Stimulated activated CD4-positive, alpha-beta T cell treated with anti-CD3 and anti-CD28 coated beads, Interleukin-15, amount 100 ng/mL, for 48 hours (primary cell): ENCODE data around the gene RCN2.
A peak's percentile ranks its signal among the peaks of the same experiment; 100 is the strongest.
"Not testable (repeated sequence)": the region's sequence is repeated elsewhere in the genome, so short reads cannot be mapped to it uniquely, and the experiment has no call there.

ENCODE experiments used
- DNase-seq, 2 donors: peaks; one replicate each; pipeline ENCODE4 v3.0.0-alpha.2; 2020; ENCODE audit warnings: low read depth in 2 of 2

The RCN2 gene

DNA sequence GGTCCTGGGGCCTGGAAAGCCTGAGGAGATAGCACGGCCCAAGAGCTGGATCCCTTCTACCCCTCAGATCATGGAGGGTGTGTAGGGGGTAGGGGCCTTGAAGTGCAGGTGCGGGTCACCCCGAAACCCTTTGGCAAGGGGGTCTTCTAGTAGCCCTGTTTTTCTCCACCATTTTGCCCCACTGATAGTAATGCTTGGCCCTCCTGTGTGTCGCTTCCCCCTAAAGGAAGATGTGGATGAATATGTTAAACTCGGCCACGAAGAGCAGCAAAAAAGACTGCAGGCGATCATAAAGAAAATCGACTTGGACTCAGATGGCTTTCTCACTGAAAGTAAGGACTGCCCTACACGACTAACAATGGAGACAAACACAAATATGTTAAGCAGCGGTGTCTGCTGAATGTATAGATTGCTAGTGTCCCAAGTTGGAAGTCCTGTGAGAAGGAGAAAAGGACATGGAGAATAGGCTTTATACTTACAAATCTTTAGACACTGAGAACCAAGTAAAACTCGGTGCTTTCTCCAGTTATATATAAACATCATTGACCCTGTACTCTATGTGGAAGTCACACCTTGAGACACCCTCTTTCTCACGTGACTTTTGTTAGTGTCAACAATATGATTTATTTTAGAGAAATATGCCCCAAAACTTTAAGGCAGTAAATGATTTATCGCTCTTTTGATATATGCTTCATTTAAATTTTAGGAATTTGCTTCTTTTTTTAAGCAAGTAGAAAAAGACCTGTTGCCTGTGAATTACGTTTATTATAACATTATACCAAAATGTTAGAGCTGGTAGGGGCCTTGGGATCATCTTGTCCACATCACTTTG lies 802 bp downstream of the RCN2 start:
- DNase-seq: no peak

GRCh38 chr15:76935620-76936019 lies 4.1 kb downstream of the RCN2 start:
- DNase-seq: no peak

GRCh38 chr15:76936671-76937070 lies 5.1 kb downstream of the RCN2 start:
- no peak for DNase-seq

DNA sequence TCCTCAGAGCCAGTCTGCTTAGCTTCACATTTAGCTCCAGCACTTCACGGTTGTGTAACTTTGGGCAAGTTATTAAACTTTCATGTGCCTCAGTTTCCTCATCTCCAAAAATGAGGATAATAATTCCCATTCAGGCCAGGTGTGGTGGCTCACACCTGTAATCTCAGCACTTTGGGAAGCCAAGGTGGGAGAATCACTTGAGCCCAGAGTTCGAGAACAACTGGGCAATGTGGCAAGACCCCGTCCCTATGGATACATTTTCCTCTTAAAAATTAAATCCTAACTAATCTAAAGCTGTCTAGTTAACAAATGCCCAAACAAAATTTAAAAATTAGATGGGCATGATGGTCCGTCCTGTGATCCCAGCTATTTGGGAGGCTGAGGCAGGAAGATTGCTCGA lies 7.2 kb downstream of the RCN2 start:
- no peak for DNase-seq

GRCh38 chr15:76939715-76940114 lies 8.2 kb downstream of the RCN2 start:
- DNase-seq: no peak

DNA sequence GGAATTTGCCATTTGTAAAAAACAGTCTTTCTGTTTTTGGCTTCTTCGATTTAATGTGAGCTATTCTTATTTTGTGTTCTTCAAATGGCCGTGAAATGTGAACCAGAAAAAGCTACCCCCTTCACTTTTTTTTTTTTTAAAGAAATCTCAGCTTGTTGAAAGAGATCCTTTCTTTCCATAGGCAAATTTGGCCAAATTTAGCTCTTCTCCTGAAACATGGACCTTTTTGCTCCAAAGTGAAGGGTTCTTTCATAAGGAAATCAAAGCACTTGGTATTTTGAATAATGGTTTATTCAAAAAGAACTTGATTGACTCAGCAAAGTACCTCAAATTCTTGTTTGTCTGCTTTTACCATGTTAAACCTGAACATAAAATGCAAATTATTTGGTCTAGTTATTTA lies 10.1 kb downstream of the RCN2 start:
- no peak for DNase-seq

GRCh38 chr15:76942331-76942730 lies 10.8 kb downstream of the RCN2 start:
- DNase-seq: no peak

GRCh38 chr15:76945494-76946093 lies 14.0 kb downstream of the RCN2 start:
- DNase-seq: no peak

DNA sequence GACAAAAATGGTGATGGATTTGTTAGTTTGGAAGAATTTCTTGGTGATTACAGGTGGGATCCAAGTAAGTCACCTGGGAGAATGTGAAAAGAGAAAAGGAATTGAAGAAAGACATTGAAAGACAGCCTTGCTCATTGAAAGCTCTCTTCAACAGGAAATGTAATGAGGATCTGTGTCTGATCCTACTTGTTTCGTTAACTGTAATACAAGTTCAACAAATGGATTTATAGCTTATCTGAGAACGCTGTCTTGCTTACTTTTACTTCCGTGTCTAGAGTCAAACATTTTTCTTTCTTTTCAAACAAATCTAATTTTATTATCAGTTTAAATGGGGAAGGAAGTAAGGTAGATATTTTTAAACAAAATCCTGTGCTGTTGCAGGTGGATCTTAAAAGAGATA lies 15.9 kb downstream of the RCN2 start:
- no peak for DNase-seq

- no peak for DNase-seq
These were observed 19.7 kb downstream of the RCN2 start for GRCh38 chr15:76951220-76951619.

DNA sequence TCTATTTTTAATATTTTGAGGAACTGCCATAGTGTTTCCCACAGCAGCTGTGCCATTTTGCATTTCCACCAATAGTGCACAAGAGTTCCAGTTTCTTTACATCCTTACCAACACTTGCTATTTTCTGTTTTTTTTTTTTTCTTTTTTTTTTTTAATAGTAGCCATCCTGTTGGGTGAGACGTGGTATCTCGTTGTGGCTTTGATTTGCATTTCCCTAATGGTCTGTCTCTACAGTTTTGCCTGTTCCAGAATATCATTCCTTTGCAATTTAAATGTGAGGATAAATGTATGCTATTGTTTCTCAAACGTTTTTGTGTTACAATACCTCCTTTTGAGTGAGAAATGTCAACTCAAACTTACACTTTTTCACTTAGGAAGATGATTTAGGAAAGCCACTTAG lies 22.4 kb downstream of the RCN2 start:
- DNase-seq: no peak

- no peak for DNase-seq
These were observed 23.2 kb downstream of the RCN2 start for GRCh38 chr15:76954744-76955143.

- no peak for DNase-seq
These were observed 29.9 kb downstream of the RCN2 start for GRCh38 chr15:76961268-76962011.

DNA sequence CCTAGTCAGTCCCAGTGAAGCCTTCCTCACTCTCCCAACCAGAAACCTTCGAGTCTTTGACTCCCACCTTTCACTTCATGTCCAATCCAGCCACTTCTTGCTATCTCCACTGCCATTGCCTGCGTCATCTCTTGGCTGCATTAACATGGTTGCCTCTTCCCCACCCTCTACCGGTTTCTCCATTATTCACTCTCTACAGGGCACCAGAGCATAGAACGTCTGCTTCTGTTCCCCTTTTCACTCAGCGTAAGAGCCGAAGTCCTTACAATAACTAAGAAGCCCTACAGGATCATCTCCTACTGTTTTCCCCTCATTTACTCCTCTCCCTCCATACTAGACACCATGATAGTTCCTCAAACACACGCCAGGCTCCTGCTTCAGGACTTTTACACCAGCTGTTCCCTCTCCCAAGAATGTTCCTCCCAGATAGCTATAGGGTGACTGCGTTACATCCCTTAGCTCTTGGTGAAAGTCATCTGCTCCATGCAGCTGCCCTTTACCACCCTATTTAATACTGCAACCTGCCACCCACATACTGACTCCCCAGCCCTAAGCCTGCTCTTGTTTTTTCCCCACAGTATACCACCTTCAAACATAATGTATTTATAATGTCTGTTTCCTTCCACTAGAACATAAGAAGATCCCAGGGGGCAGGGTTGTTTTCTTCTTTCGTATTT lies 30.9 kb downstream of the RCN2 start:
- DNase-seq: no peak

DNA sequence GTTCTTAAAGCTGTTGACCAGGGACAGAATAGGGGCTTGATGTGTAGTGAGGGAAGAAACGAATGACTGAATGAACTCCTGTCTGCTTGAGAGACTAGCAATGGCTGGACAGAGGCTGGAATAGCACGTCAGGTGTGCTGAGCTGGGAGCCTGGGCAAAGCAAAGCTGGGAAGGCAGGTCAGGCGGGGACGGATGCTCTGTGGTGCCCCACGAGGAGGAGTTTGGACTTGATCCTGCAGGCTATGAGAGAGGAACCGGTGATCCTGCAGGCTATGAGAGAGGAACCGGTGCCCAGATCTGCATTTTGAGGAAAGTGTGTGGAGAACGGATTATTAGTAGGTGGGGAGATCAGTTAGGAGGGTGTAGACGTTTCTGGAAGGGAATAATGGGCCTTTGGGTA lies 32.0 kb downstream of the RCN2 start:
- no peak for DNase-seq

DNA sequence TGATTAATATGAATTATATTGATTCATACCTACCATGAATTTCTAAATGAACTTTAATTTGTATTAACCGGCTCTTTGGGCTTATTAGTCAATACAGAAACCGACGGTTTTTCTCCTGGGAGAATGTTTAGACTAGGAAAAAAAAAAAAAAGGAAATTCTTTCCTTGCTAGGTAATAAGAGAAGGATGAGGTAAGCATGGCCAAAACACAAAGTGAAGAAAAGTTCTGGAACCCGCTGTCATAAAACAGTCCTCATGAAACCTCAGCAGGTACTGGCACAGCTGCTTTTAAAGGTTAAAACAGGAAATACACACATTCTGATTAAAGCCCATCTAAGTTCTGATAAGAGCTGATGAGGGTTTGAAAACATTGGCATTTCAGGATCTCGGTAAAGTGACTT lies 32.6 kb downstream of the RCN2 start:
- no peak for DNase-seq

GRCh38 chr15:76966051-76966450 lies 34.5 kb downstream of the RCN2 start:
- not testable (repeated sequence) for DNase-seq

DNA sequence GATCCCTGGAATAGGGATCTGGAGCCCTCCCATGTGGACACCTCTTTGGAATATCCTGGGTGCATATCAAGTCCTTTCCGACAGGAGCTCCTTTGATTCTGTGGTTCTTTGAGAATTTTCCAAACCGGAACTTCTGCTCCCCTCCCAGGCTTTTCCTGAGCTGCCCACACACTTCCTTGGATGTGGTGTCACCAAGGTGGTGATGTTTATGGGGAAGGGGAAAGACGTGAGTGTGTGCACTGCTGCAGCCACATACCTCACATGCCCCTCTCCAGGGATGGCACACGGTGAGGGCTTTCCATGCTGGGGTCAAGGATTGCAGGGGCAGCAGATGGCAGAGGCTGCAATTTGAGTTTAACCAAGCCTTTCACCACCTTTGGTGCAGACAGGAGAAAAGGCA lies 35.5 kb downstream of the RCN2 start:
- no peak for DNase-seq

DNA sequence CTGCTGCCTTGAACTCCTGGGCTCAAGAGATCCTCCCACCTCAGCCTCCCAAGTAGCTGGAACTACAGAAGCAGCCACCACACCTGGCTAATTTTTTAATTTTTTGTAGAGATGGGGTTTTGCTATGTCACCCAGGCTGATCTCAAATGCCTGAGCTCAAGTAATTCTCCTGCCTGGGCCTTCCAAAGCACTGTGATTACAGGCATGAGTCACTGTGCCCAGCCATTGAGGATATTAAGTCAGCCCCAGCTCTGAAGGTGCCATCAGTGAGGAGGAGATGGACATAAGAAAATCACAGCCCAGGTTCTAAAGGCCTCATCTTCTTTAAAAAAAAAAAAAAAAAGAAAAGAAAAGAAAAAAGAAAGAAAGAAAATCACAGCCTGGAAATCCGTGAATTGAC lies 36.8 kb downstream of the RCN2 start:
- no peak for DNase-seq

GRCh38 chr15:76972389-76973361 lies 41.1 kb downstream of the RCN2 start:
- DNase-seq: no peak

DNA sequence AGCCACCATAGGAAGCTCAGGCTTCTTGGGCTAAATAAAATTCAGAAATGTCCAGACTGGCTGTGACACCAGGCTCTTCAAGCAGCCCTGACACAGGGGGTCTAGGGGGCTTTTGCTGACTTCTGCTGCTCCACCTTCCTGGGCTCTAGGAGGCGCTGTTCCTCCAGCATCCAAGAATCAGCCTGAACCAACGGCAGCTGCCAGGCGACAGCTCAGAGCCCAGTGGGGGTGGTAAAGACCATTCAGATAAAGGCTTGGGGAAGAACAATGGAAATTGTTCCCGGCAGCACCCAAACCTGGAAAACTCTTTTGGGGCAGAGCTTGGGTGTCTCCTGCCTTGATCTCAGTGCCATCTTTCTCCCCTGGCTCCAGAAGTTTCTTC lies 41.8 kb downstream of the RCN2 start:
- DNase-seq: peak; percentile 45 to 62
